Gastrocnemius medialis (tissue), 4 donors: Measurements from ENCODE around the gene TNS3. TPM values are rescaled to one million over a fixed set of nuclear protein-coding genes. Genes with fewer than 3 reads are reported as not detected.

Source experiments
- ATAC-seq, 2 donors: fragments of 150-250 bp; one replicate each; pipeline ENCODE4 v1.9.1; 2016
- DNase-seq, 2 donors: peaks; one replicate each; pipeline ENCODE4 v3.0.0-alpha.2; 2019
- H3K27ac ChIP-seq, 4 donors: fragments of 200-600 bp; sonication (generic); 1 replicate in 1 of 4; 2 replicates in 3 of 4; pipeline ENCODE4 v1.5.1; 2016 to 2018; ENCODE audit warnings: mild to moderate bottlenecking in 2 of 4, moderate library complexity in 1 of 4
- H3K27me3 ChIP-seq, 3 donors: fragments of 200-600 bp; sonication (generic) in 2 of 3; 1 replicate in 1 of 3; 2 replicates in 2 of 3; pipeline versions ENCODE4 v1.5.1 to v1.6.0; 2016 to 2019; ENCODE audit warnings: mild to moderate bottlenecking in 1 of 3, moderate library complexity in 1 of 3
- H3K36me3 ChIP-seq, 2 donors: fragments of 200-600 bp; sonication (generic) in 1 of 2; one replicate each; pipeline ENCODE4 v1.5.1; 2017 to 2018
- H3K4me1 ChIP-seq, 2 donors: fragments of 200-600 bp; sonication (generic) in 1 of 2; one replicate each; pipeline ENCODE4 v1.5.1; 2016 to 2017; ENCODE audit warnings: mild to moderate bottlenecking in 2 of 2
- H3K4me3 ChIP-seq, 4 donors: fragments of 200-600 bp; sonication (generic) in 3 of 4; 1 replicate in 1 of 4; 2 replicates in 3 of 4; pipeline ENCODE4 v1.5.1; 2016 to 2019; ENCODE audit warnings: mild to moderate bottlenecking in 2 of 4
- H3K9me3 ChIP-seq, 3 donors: fragments of 200-600 bp; sonication (generic) in 2 of 3; 1 replicate in 1 of 3; 2 replicates in 2 of 3; pipeline ENCODE4 v1.5.1; 2016 to 2019
- POLR2A ChIP-seq, 2 donors: fragments of 450-650 bp; IDR thresholded peaks; one replicate each; pipeline ENCODE4 v1.6.1; 2017; ENCODE audit warnings: antibody characterized with exemption in 2 of 2, mild to moderate bottlenecking in 2 of 2, moderate library complexity in 2 of 2
- in situ Hi-C, 4 donors: fragments of 200-750 bp; cut with MboI; loops; one replicate each; pipeline versions ENCODE4 v1.15.0 to v1.8.0; 2017; ENCODE audit warnings: low sequenced_read_pairs in 4 of 4
- intact Hi-C: fragments of 100-400 bp; cut with DNase I; formaldehyde crosslinking; loops from one replicate; pipeline ENCODE4 v1.15.1; 2023; ENCODE audit warnings: low total_unique reads
- total RNA-seq, 4 donors: library from RNA; depleted of rRNA; stranded (reverse); fragments of >200 nt; gene quantifications; one replicate each; pipeline versions ENCODE4 v1.1.0 to v1.2.3, GENCODE V29; 2016
- TF ChIP-seq, protein P1 (sequence below), 5 experiments: fragments of 450-650 bp in 3 of 5; fragments of 200-600 bp in 2 of 5; sonication (generic) in 2 of 5; IDR thresholded peaks in 4 of 5; conservative IDR thresholded peaks in 1 of 5; 1 replicate in 4 of 5; 2 replicates in 1 of 5; pipeline ENCODE4 v1.5.1; 2016 to 2019; ENCODE audit warnings: antibody characterized with exemption in 5 of 5, mild to moderate bottlenecking in 3 of 5, moderate library complexity in 3 of 5

The TNS3 gene
- total RNA-seq, 4 donors from 2014 or later: 39.4 to 64.3 (median 50.5) TPM

DNA sequence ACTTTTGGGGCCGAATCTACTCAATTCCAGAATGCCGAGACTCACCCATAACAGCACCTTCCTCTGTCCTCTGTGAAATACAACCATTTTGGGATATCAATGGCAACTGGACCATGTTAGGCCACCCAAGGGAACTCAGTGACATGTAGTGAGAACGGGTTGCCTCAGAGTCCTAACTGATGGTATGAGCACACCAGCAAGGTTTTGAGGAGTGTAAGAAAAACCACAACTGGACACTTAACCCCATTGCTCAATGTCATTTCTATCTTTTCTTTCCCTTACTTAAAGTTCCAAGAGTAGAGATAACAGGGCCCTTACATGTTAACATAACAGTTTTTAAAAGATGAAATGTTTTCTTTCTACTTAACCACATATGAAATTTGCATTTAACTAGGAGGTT, 67.1 kb downstream of the TNS3 start:
- Histone ChIP-seq H3K27ac (no peak overlapping the region), H3K27me3 (no peaks in the 10 kb centered on the region), H3K4me3 (no peak overlapping the region), H3K36me3 (no peaks in the 10 kb centered on the region), H3K9me3 (no peaks in the 10 kb centered on the region), H3K4me1 (peaks cover 14 to 27% of the 10 kb centered on the region in 2 donors)
- no peak for DNase-seq
- intact Hi-C loops: loop anchor here (1.0 kb wide), 1 partner anchor 19 kb away; no protein-coding TSS in a partner anchor
- in situ Hi-C loops: no loop called here
- no peak for ATAC-seq
- TF ChIP-seq, protein P1, sequence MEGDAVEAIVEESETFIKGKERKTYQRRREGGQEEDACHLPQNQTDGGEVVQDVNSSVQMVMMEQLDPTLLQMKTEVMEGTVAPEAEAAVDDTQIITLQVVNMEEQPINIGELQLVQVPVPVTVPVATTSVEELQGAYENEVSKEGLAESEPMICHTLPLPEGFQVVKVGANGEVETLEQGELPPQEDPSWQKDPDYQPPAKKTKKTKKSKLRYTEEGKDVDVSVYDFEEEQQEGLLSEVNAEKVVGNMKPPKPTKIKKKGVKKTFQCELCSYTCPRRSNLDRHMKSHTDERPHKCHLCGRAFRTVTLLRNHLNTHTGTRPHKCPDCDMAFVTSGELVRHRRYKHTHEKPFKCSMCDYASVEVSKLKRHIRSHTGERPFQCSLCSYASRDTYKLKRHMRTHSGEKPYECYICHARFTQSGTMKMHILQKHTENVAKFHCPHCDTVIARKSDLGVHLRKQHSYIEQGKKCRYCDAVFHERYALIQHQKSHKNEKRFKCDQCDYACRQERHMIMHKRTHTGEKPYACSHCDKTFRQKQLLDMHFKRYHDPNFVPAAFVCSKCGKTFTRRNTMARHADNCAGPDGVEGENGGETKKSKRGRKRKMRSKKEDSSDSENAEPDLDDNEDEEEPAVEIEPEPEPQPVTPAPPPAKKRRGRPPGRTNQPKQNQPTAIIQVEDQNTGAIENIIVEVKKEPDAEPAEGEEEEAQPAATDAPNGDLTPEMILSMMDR (IDR thresholded peaks at IDR 0.05 in 4 of 5, conservative IDR thresholded peaks at IDR 0.05 in 1 of 5): no peak
- TF ChIP-seq POLR2A (IDR thresholded peaks at IDR 0.05): no peak

GRCh38 chr7:47514367-47514766, 67.5 kb downstream of the TNS3 start:
- in situ Hi-C loops: no loop called here
- intact Hi-C loops: no loop called here
- TF ChIP-seq, protein P1 (IDR thresholded peaks at IDR 0.05 in 4 of 5, conservative IDR thresholded peaks at IDR 0.05 in 1 of 5): no peak
- TF ChIP-seq POLR2A (IDR thresholded peaks at IDR 0.05): no peak
- DNase-seq (no peak), ATAC-seq (no peak)
- H3K4me3 ChIP-seq: no peak overlapping the region
- no peaks in the 10 kb centered on the region for H3K27me3 ChIP-seq
- peak overlapping the region in 3 of 4 donors; percentile 49 to 66 (median 59) for H3K27ac ChIP-seq
- H3K9me3 ChIP-seq: no peaks in the 10 kb centered on the region
- peaks cover 14 to 27% of the 10 kb centered on the region in 2 donors for H3K4me1 ChIP-seq
- no peaks in the 10 kb centered on the region for H3K36me3 ChIP-seq

- H3K4me1 ChIP-seq: peaks cover 14 to 27% of the 10 kb centered on the region in 2 donors
- no peaks in the 10 kb centered on the region for H3K9me3 ChIP-seq
- TF ChIP-seq POLR2A (IDR thresholded peaks at IDR 0.05): no peak
- TF ChIP-seq, protein P1 (IDR thresholded peaks at IDR 0.05 in 4 of 5, conservative IDR thresholded peaks at IDR 0.05 in 1 of 5): no peak
- ATAC-seq: peak; percentile 85 to 87
- H3K4me3 ChIP-seq: no peak overlapping the region
- H3K27me3 ChIP-seq: no peaks in the 10 kb centered on the region
- intact Hi-C loops (no loop called here), in situ Hi-C loops (no loop called here)
- no peak for DNase-seq
- peak overlapping the region in 3 of 4 donors; percentile 49 to 66 (median 59) for H3K27ac ChIP-seq
- no peaks in the 10 kb centered on the region for H3K36me3 ChIP-seq
Observed at GRCh38 chr7:47513741-47514241, 68.1 kb downstream of the TNS3 start.

DNA sequence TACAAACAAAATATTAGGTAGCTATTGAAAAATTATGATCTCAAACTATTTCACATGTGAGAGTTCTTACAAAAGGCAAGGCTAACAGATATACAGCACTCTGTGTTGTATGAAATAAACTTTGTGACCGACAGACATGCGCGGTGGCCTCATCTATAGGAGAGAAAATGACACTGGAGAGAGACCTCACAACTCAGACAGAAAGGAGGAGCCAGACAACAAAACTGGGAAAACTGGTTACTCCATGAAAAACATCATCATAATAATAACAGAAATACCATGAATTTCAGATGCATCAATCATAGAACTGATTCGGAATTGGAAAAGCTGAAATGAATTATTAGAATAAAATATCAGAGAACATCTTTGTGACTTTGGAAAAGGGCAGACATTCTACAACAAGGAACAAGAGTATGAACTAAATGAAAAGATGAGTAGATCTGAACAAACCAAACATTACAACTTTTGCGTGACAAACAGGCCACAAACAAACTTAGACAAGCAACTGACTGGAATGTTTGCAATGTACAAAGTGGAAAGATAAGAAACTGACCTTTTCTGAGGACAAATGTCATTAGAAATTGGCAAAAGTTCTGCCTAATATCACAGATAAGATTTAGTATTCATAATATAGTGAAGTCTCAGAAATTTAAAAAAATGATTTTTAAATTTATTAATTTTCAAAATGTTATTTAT, 69.3 kb downstream of the TNS3 start:
- DNase-seq (no peak), ATAC-seq (no peak)
- Histone ChIP-seq H3K27ac (peak overlapping the region in 1 of 4 donors; percentile 49), H3K36me3 (no peaks in the 10 kb centered on the region), H3K9me3 (no peaks in the 10 kb centered on the region), H3K27me3 (no peaks in the 10 kb centered on the region), H3K4me1 (peaks cover 16 to 30% of the 10 kb centered on the region in 2 donors), H3K4me3 (no peak overlapping the region)
- in situ Hi-C loops (no loop called here), intact Hi-C loops (no loop called here)
- no peak for TF ChIP-seq POLR2A (IDR thresholded peaks at IDR 0.05)
- TF ChIP-seq, protein P1 (IDR thresholded peaks at IDR 0.05 in 4 of 5, conservative IDR thresholded peaks at IDR 0.05 in 1 of 5): no peak
